SK-N-SH (cell line): ENCODE results near the gene SOS2. TPM values are rescaled to one million over a fixed set of nuclear protein-coding genes. Genes with fewer than 3 reads are reported as not detected.

Source experiments
- CTCF ChIA-PET: fragments of 300-600, 350-600 bp; formaldehyde crosslinking; extraction: SDS; loops from one replicate; lab custom pipeline; 2021; lab: Yijun Ruan, JAX
- POLR2A ChIA-PET: fragments of 350-600 bp; sonication (Branson Sonifier 250); formaldehyde crosslinking; extraction: SDS; loops from one replicate; lab custom pipeline; 2020; ENCODE audit warnings: antibody characterized with exemption, inconsistent platforms; lab: Yijun Ruan, JAX
- DNase-seq: peaks from one replicate; pipeline ENCODE4 v3.0.0; 2012
- H2AFZ ChIP-seq: fragments of 200-600 bp; sonication (generic); 2 replicates; pipeline ENCODE4 v1.8.1; 2016; ENCODE audit warnings: antibody characterized with exemption, mild to moderate bottlenecking, low read depth
- H3F3A ChIP-seq: fragments of 200-600 bp; sonication (generic); replicated peaks from 2 replicates; pipeline ENCODE3; 2016; ENCODE audit warnings: antibody characterized with exemption, mild to moderate bottlenecking; ENCODE audit not compliant: insufficient read depth
- H3K27ac ChIP-seq, 2 experiments: fragments of 200-500 bp in 1 of 2; fragments of 200-600 bp in 1 of 2; sonication (Bioruptor generic) in 1 of 2; sonication (generic), shearing (Covaris generic) in 1 of 2; 2 replicates each; pipeline versions ENCODE4 v1.5.1 to v1.6.1; 2014 to 2016; ENCODE audit warnings: low read depth in 2 of 2, inconsistent platforms in 1 of 2, low read length in 1 of 2, mild to moderate bottlenecking in 1 of 2, mixed read lengths in 1 of 2
- H3K27me3 ChIP-seq: fragments of 200-600 bp; sonication (generic), shearing (Covaris generic); 2 replicates; pipeline ENCODE4 v1.6.1; 2016; ENCODE audit warnings: mixed run types; ENCODE audit not compliant: insufficient read depth
- H3K36me3 ChIP-seq, 2 experiments: fragments of 200-500 bp in 1 of 2; fragments of 200-600 bp in 1 of 2; sonication (Bioruptor generic) in 1 of 2; sonication (generic) in 1 of 2; replicated peaks in 1 of 2; 2 replicates each; pipeline versions ENCODE3 to v1.5.1; 2014 to 2016; ENCODE audit warnings: low read length in 1 of 2, mild to moderate bottlenecking in 1 of 2; ENCODE audit not compliant: insufficient read depth in 2 of 2, control insufficient read depth in 1 of 2
- H3K4me1 ChIP-seq, 2 experiments: fragments of 200-500 bp in 1 of 2; fragments of 200-600 bp in 1 of 2; sonication (Bioruptor generic) in 1 of 2; sonication (generic), shearing (Covaris generic) in 1 of 2; 2 replicates each; pipeline versions ENCODE4 v1.5.1 to v1.6.1; 2014 to 2016; ENCODE audit warnings: low read depth in 1 of 2, low read length in 1 of 2, mixed run types in 1 of 2; ENCODE audit not compliant: insufficient read depth in 2 of 2, control insufficient read depth in 1 of 2
- H3K4me2 ChIP-seq: fragments of 200-600 bp; sonication (generic), shearing (Covaris generic); 2 replicates; pipeline ENCODE4 v1.6.1; 2017; ENCODE audit warnings: mixed run types
- H3K4me3 ChIP-seq, 2 experiments: fragments of 200-500 bp in 1 of 2; fragments of 200-600 bp in 1 of 2; sonication (Bioruptor generic) in 1 of 2; sonication (generic), shearing (Covaris generic) in 1 of 2; 2 replicates each; pipeline versions ENCODE4 v1.5.1 to v1.8.1; 2014 to 2016; ENCODE audit warnings: low read depth in 2 of 2, inconsistent platforms in 1 of 2, low read length in 1 of 2, mild to moderate bottlenecking in 1 of 2, mixed read lengths in 1 of 2, moderate library complexity in 1 of 2
- H3K79me2 ChIP-seq: fragments of 200-600 bp; sonication (generic); 2 replicates; pipeline ENCODE4 v1.8.1; 2017; ENCODE audit warnings: mild to moderate bottlenecking; ENCODE audit not compliant: insufficient read depth
- H3K9ac ChIP-seq: fragments of 200-600 bp; sonication (generic); 2 replicates; pipeline ENCODE4 v1.6.1; 2017; ENCODE audit warnings: mixed run types
- H3K9me2 ChIP-seq: fragments of 200-600 bp; sonication (generic); 2 replicates; pipeline ENCODE4 v1.6.1; 2017; ENCODE audit warnings: mixed run types
- H3K9me3 ChIP-seq: fragments of 200-600 bp; sonication (generic); 2 replicates; pipeline ENCODE4 v1.6.1; 2017; ENCODE audit warnings: mixed run types, mild to moderate bottlenecking, moderate library complexity
- H4K20me1 ChIP-seq: fragments of 200-600 bp; sonication (generic); 2 replicates; pipeline ENCODE4 v1.6.1; 2017; ENCODE audit warnings: mild to moderate bottlenecking, mixed run types; ENCODE audit not compliant: insufficient read depth
- ELF1 ChIP-seq: IDR thresholded peaks from 2 replicates; pipeline ENCODE4 v1.4.0; 2012
- EP300 ChIP-seq, 2 experiments: IDR thresholded peaks; 2 replicates each; pipeline versions ENCODE4 v1.4.0 to v1.6.1; 2012; ENCODE audit warnings: borderline replicate concordance in 1 of 2, low read depth in 1 of 2, low read length in 1 of 2
- JUND ChIP-seq: IDR thresholded peaks from 2 replicates; pipeline ENCODE4 v1.4.0; 2012
- MAX ChIP-seq: IDR thresholded peaks from 2 replicates; pipeline ENCODE4 v1.4.0; 2012; ENCODE audit warnings: low read depth
- POLR2AphosphoS5 ChIP-seq: IDR thresholded peaks from 2 replicates; pipeline ENCODE4 v1.6.1; 2012; ENCODE audit warnings: low read depth, low read length
- RAD21 ChIP-seq: IDR thresholded peaks from 2 replicates; pipeline ENCODE4 v1.6.1; 2012; ENCODE audit warnings: mild to moderate bottlenecking, low read length
- RFX5 ChIP-seq: IDR thresholded peaks from 2 replicates; pipeline ENCODE4 v1.6.1; 2012; ENCODE audit warnings: mild to moderate bottlenecking, improper control_type of control experiment, low read length
- RXRA ChIP-seq: IDR thresholded peaks from 2 replicates; pipeline ENCODE4 v1.4.0; 2012; ENCODE audit warnings: low read depth, mild to moderate bottlenecking, borderline replicate concordance
- TEAD4 ChIP-seq: IDR thresholded peaks from 2 replicates; pipeline ENCODE4 v1.4.0; 2012; ENCODE audit warnings: mild to moderate bottlenecking, borderline replicate concordance; ENCODE audit not compliant: insufficient read depth
- ZBTB33 ChIP-seq: IDR thresholded peaks from 2 replicates; pipeline ENCODE4 v1.4.0; 2012; ENCODE audit warnings: low read depth, borderline replicate concordance
- WGBS: methylation state at CpG from one replicate; pipeline ENCODE4 v1.1.6; 2017; ENCODE audit warnings: low lambda C conversion rate; 5-methylcytosine and 5-hydroxymethylcytosine counted together
- polyA plus RNA-seq, 3 experiments: library from polyadenylated mRNA; depleted of rRNA; stranded (reverse); fragments of >200 nt; gene quantifications; 2 replicates each; pipeline ENCODE4 v1.2.3, GENCODE V29; 2012
- TF ChIP-seq, protein P1 (sequence below): fragments of 150-350 bp; IDR thresholded peaks from 2 replicates; pipeline ENCODE4 v1.6.1; 2016; ENCODE audit warnings: mild to moderate bottlenecking, low read depth, low read length

Gene SOS2
- polyA plus RNA-seq, 1 of the 3 experiments (the other 2 are of a cell fraction), result 6.2 TPM

DNA sequence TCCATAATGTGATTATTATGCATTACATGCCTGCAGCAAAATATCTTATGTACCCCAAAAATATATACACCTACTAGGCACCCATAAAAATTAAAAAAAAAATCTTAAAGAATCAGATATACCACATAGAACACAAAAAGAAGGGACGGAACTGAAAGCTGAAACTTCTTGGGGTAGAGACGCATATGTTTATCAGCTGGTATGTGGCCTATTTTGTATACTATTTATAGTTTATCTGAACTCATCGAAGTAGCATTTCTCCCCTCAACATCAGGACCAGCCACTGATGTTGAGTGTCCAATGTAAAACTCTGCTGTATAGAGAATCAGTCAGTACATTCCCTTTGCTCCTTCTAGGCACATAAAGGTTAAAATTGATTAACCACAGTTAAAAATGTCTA is 22.9 kb upstream of the SOS2 start:
- H3K9ac ChIP-seq, result no peak overlapping the region
- no peaks in the 10 kb centered on the region for H3K27me3 ChIP-seq
- peaks cover 2% of the 10 kb centered on the region for H3F3A ChIP-seq
- no peak overlapping the region for H3K4me3 ChIP-seq
- peaks cover 0 to 12% of the 10 kb centered on the region in 2 experiments for H3K36me3 ChIP-seq
- DNase-seq, result no peak
- H3K4me2 ChIP-seq, result no peak overlapping the region
- TF ChIP-seq RAD21, result no peak
- TF ChIP-seq ELF1, result no peak
- no peak for TF ChIP-seq JUND
- TF ChIP-seq POLR2AphosphoS5, result no peak
- H4K20me1 ChIP-seq, result no peaks in the 10 kb centered on the region
- ChIA-PET POLR2A (no interaction called here), CTCF (interaction anchor here (1.7 kb wide), 1 partner anchor 67 kb away, joined by 3 read pairs; no protein-coding TSS in a partner anchor)
- 0 out of 2 replicates have a peak, but pooled peaks cover 3% of the 10 kb centered on the region for H3K9me3 ChIP-seq
- no peaks in the 10 kb centered on the region for H3K4me1 ChIP-seq
- no peaks in the 10 kb centered on the region for H3K9me2 ChIP-seq
- 94% methylated on average over 3 of the region's 3 CpGs for WGBS
- H2AFZ ChIP-seq, result no peak overlapping the region
- H3K27ac ChIP-seq, result no peak overlapping the region
- no peaks in the 10 kb centered on the region for H3K79me2 ChIP-seq

DNA sequence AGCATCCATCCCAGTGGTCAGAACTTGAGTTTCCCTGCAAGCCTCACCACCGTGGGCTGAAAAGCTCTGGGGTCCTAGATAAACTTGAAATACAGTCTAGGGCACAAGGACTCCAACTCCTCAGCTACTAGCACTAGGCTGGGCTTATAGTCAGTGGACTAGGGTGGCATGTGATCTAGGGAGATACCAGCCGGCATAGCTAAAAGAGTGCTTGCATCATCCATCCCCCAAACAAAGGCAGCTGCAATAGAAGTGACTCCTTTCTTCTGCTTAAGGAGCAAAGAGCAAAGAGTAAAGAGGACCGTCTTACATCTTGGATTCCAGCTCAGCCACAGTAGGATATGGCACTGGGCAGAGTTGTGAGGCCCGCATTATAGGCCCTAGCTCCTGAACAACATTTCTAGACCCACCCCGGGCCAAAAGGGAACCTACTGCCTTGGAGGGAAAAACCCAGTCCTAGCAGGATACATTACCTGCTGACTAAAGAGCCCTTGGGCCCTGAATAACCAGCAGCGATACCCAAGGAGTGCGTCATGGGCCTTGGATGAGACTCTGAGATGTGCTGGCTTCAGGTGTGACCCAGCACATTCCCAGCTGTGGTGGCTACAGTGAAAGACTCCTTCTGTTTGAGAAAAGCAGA is 17.9 kb upstream of the SOS2 start:
- Histone ChIP-seq H3K27ac (no peak overlapping the region), H3K79me2 (no peaks in the 10 kb centered on the region), H3K4me3 (no peak overlapping the region), H4K20me1 (no peaks in the 10 kb centered on the region), H3K9me3 (0 out of 2 replicates have a peak, but pooled peaks cover 3% of the 10 kb centered on the region), H3K9ac (no peak overlapping the region), H3K36me3 (peaks cover 7% of the 10 kb centered on the region in 2 experiments), H3K4me1 (no peaks in the 10 kb centered on the region), H3K27me3 (no peaks in the 10 kb centered on the region), H2AFZ (no peak overlapping the region), H3K4me2 (no peak overlapping the region), H3F3A (peaks cover under 1% of the 10 kb centered on the region), H3K9me2 (no peaks in the 10 kb centered on the region)
- WGBS, result 91% methylated on average over 4 of the region's 7 CpGs
- DNase-seq, result no peak
- TF ChIP-seq RFX5 (no peak), TEAD4 (no peak), ZBTB33 (no peak), RXRA (no peak), EP300 (IDR thresholded peaks at IDR 0.05; ENCODE audit: borderline replicate concordance in 1 of 2, low read depth in 1 of 2, low read length in 1 of 2) (no peak), MAX (no peak)
- TF ChIP-seq, protein P1, sequence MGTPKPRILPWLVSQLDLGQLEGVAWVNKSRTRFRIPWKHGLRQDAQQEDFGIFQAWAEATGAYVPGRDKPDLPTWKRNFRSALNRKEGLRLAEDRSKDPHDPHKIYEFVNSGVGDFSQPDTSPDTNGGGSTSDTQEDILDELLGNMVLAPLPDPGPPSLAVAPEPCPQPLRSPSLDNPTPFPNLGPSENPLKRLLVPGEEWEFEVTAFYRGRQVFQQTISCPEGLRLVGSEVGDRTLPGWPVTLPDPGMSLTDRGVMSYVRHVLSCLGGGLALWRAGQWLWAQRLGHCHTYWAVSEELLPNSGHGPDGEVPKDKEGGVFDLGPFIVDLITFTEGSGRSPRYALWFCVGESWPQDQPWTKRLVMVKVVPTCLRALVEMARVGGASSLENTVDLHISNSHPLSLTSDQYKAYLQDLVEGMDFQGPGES, result no peak
- ChIA-PET CTCF (interaction anchor here (2.1 kb wide), 1 partner anchor 12 kb away, joined by 5 read pairs; no protein-coding TSS in a partner anchor), POLR2A (no interaction called here)
